ENCODE results near the gene ORMDL2. TPM values are rescaled to one million over a fixed set of nuclear protein-coding genes. Genes with fewer than 3 reads are reported as not detected.

ORMDL2 gene
- total and polyA plus RNA-seq, 4 donors, result 22.4 to 98.1 (median 81.9) TPM

DNA sequence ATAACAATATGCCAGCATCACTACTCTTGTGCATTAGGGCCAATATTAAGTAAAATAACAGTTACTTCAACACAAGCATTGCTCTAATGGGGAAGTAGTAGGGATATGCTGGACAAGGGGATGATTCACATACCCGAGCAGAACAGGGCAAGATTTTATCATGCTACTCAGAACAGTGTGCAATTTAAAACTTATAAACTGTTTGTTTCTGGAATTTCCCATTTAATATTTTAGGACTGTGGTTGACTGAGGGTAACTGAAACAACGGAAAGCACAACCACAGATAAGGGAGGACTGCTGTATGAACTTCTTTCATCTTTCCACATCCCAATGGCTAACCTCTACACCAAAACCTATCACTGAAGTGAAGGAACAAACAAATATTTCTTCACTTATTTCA lies 37.2 kb upstream of the ORMDL2 start:
- no peak for TF ChIP-seq CTCF (IDR thresholded peaks at IDR 0.05; ENCODE audit: control extremely low read depth, extremely low read depth)
- no peaks in the 10 kb centered on the region for H3K4me1 ChIP-seq (ENCODE audit: control insufficient read depth in 5 of 5, insufficient read depth in 5 of 5, low read length in 5 of 5)
- no peak for DNase-seq
- H3K27me3 ChIP-seq (ENCODE audit: control insufficient read depth in 3 of 3, insufficient read depth in 3 of 3, low read length in 2 of 3), result no peaks in the 10 kb centered on the region
- no peak for ATAC-seq (ENCODE audit: insufficient read depth, low FRiP score)
- no peak overlapping the region for H3K4me3 ChIP-seq
- H3K9ac ChIP-seq (ENCODE audit: insufficient read depth in 1 of 2, low read length in 2 of 2), result no peak overlapping the region
- no peaks in the 10 kb centered on the region for H3K9me3 ChIP-seq (ENCODE audit: control insufficient read depth in 4 of 4, insufficient read depth in 3 of 4, low read length in 3 of 4)
- H3K27ac ChIP-seq (ENCODE audit: low read depth in 1 of 2, low read length in 1 of 2), result no peak overlapping the region
- peaks cover 15 to 41% (median 19%) of the 10 kb centered on the region in 4 donors for H3K36me3 ChIP-seq (ENCODE audit: control insufficient read depth in 4 of 4, insufficient read depth in 4 of 4, low read length in 4 of 4)
- 53 to 58% methylated on average over 2 of the region's 2 CpGs for WGBS, 2 donors

DNA sequence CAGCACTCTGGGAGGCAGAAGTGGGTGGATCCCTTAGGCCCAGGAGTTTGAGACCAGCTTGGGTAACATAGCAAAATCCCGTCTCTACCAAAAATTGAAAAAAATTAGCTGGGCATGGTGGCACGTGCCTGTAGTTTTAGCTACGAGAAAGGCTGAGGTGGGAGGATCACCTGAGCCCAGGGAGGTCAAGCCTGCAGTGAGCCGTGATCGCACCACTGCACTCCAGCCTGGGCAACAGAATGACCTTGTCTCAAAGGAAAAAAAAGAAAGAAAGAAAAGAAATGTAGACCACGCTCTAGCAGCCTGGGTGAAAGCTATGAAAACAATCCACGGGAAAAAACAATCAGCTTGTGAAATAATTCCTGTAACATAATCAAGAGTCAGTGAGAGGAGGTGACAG lies 29.3 kb upstream of the ORMDL2 start:
- 94 to 96% methylated on average over 7 of the region's 7 CpGs for WGBS, 2 donors
- Histone ChIP-seq H3K4me1 (ENCODE audit: control insufficient read depth in 5 of 5, insufficient read depth in 5 of 5, low read length in 5 of 5) (no peaks in the 10 kb centered on the region), H3K9ac (ENCODE audit: insufficient read depth in 1 of 2, low read length in 2 of 2) (no peak overlapping the region), H3K9me3 (ENCODE audit: control insufficient read depth in 4 of 4, insufficient read depth in 3 of 4, low read length in 3 of 4) (no peaks in the 10 kb centered on the region), H3K4me3 (no peak overlapping the region), H3K36me3 (ENCODE audit: control insufficient read depth in 4 of 4, insufficient read depth in 4 of 4, low read length in 4 of 4) (peaks cover 15 to 42% (median 38%) of the 10 kb centered on the region in 4 donors), H3K27ac (ENCODE audit: low read depth in 1 of 2, low read length in 1 of 2) (no peak overlapping the region), H3K27me3 (ENCODE audit: control insufficient read depth in 3 of 3, insufficient read depth in 3 of 3, low read length in 2 of 3) (no peaks in the 10 kb centered on the region)
- TF ChIP-seq CTCF (IDR thresholded peaks at IDR 0.05; ENCODE audit: control extremely low read depth, extremely low read depth), result no peak
- no peak for ATAC-seq (ENCODE audit: insufficient read depth, low FRiP score)
- DNase-seq, result no peak

- 89 to 94% methylated on average over 2 of the region's 2 CpGs for WGBS, 2 donors
- no peak for DNase-seq
- peaks cover 13 to 42% (median 37%) of the 10 kb centered on the region in 4 donors for H3K36me3 ChIP-seq (ENCODE audit: control insufficient read depth in 4 of 4, insufficient read depth in 4 of 4, low read length in 4 of 4)
Measured at GRCh38 chr12:55789171-55789570, 28.7 kb upstream of the ORMDL2 start.

More at GRCh38 chr12:55789171-55789570, 28.7 kb upstream of the ORMDL2 start:
- no peak for ATAC-seq (ENCODE audit: insufficient read depth, low FRiP score)
- no peaks in the 10 kb centered on the region for H3K4me1 ChIP-seq (ENCODE audit: control insufficient read depth in 5 of 5, insufficient read depth in 5 of 5, low read length in 5 of 5)
- H3K4me3 ChIP-seq, result no peak overlapping the region
- no peaks in the 10 kb centered on the region for H3K9me3 ChIP-seq (ENCODE audit: control insufficient read depth in 4 of 4, insufficient read depth in 3 of 4, low read length in 3 of 4)
- H3K27me3 ChIP-seq (ENCODE audit: control insufficient read depth in 3 of 3, insufficient read depth in 3 of 3, low read length in 2 of 3), result no peaks in the 10 kb centered on the region
- H3K9ac ChIP-seq (ENCODE audit: insufficient read depth in 1 of 2, low read length in 2 of 2), result no peak overlapping the region
- H3K27ac ChIP-seq (ENCODE audit: low read depth in 1 of 2, low read length in 1 of 2), result no peak overlapping the region
- no peak for TF ChIP-seq CTCF (IDR thresholded peaks at IDR 0.05; ENCODE audit: control extremely low read depth, extremely low read depth)
